Thyroid gland (tissue), 4 donors: ENCODE results near the gene ZNF524.

ENCODE experiments used
- CTCF ChIP-seq, 6 experiments: fragments of 200-600 bp in 3 of 6; fragments of 450-650 bp in 3 of 6; sonication (generic) in 3 of 6; IDR thresholded peaks; one replicate each; pipeline ENCODE4 v1.5.1; 2016 to 2019; ENCODE audit warnings: antibody characterized with exemption in 6 of 6, mild to moderate bottlenecking in 2 of 6, inconsistent platforms in 1 of 6, moderate library complexity in 1 of 6
- POLR2A ChIP-seq, 2 donors: fragments of 450-650 bp; IDR thresholded peaks; one replicate each; pipeline ENCODE4 v1.6.1; 2017; ENCODE audit warnings: antibody characterized with exemption in 2 of 2, mild to moderate bottlenecking in 2 of 2, moderate library complexity in 1 of 2

GRCh38 chr19:55618426-55618825 lies 18.3 kb downstream of the ZNF524 start:
- TF ChIP-seq POLR2A (IDR thresholded peaks at IDR 0.05): no peak
- TF ChIP-seq CTCF (IDR thresholded peaks at IDR 0.05): no peak
